Astrocyte (in vitro differentiated cells and primary cell): ENCODE results near the gene SIN3B. TPM values are rescaled to one million over a fixed set of nuclear protein-coding genes. Genes with fewer than 3 reads are reported as not detected.

Experiments
- DNase-seq: peaks from one replicate; pipeline ENCODE4 v3.0.0-alpha.2; 2010; ENCODE audit warnings: low read depth
- FAIRE-seq: peaks from 2 replicates; lab custom pipeline; 2011; peaks lifted over from hg19 to GRCh38; lab: Jason Lieb, UNC
- H2AFZ ChIP-seq: 2 replicates; pipeline ENCODE4 v1.6.0; 2012; ENCODE audit warnings: low read depth, low read length, inconsistent platforms
- H3K27ac ChIP-seq: 2 replicates; pipeline ENCODE4 v1.5.1; 2011; ENCODE audit warnings: low read depth, low read length, inconsistent platforms
- H3K27me3 ChIP-seq: 2 replicates; pipeline ENCODE4 v1.6.0; 2011; ENCODE audit warnings: low read length, inconsistent platforms; ENCODE audit not compliant: insufficient read depth
- H3K36me3 ChIP-seq: 2 replicates; pipeline ENCODE4 v1.5.1; 2011; ENCODE audit warnings: low read length, inconsistent platforms; ENCODE audit not compliant: insufficient read depth
- H3K4me1 ChIP-seq: 2 replicates; pipeline ENCODE4 v1.5.1; 2011; ENCODE audit warnings: low read length, inconsistent platforms; ENCODE audit not compliant: insufficient read depth
- H3K4me2 ChIP-seq: 2 replicates; pipeline ENCODE4 v1.6.0; 2012; ENCODE audit warnings: low read length, inconsistent platforms
- H3K4me3 ChIP-seq: 2 replicates; pipeline ENCODE4 v1.5.1; 2011; ENCODE audit warnings: low read depth, mild to moderate bottlenecking, low read length, inconsistent platforms; ENCODE audit not compliant: insufficient read depth
- H3K79me2 ChIP-seq: 2 replicates; pipeline ENCODE4 v1.6.0; 2012; ENCODE audit warnings: mild to moderate bottlenecking, low read length, inconsistent platforms; ENCODE audit not compliant: insufficient read depth
- H3K9ac ChIP-seq: 2 replicates; pipeline ENCODE4 v1.6.0; 2012; ENCODE audit warnings: mild to moderate bottlenecking, low read length, inconsistent platforms
- H3K9me3 ChIP-seq: 2 replicates; pipeline ENCODE4 v1.5.1; 2012; ENCODE audit warnings: low read depth, mild to moderate bottlenecking, low read length, inconsistent platforms; ENCODE audit not compliant: insufficient read depth
- H4K20me1 ChIP-seq: 2 replicates; pipeline ENCODE4 v1.6.0; 2012; ENCODE audit warnings: low read length, inconsistent platforms; ENCODE audit not compliant: insufficient read depth
- H3K27ac Mint-ChIP-seq: one replicate; pipeline ENCODE4 v1.8.0; 2021; ENCODE audit warnings: mild to moderate bottlenecking, mixed read lengths; ENCODE audit not compliant: unreplicated experiment
- H3K27me3 Mint-ChIP-seq: one replicate; pipeline ENCODE4 v1.8.0; 2021; ENCODE audit warnings: low read depth, mixed read lengths; ENCODE audit not compliant: unreplicated experiment
- H3K36me3 Mint-ChIP-seq: one replicate; pipeline ENCODE4 v1.8.0; 2021; ENCODE audit warnings: low read depth, mixed read lengths; ENCODE audit not compliant: unreplicated experiment
- H3K4me1 Mint-ChIP-seq: one replicate; pipeline ENCODE4 v1.8.0; 2021; ENCODE audit warnings: low read depth, mixed read lengths; ENCODE audit not compliant: unreplicated experiment
- H3K4me3 Mint-ChIP-seq: one replicate; pipeline ENCODE4 v1.8.0; 2021; ENCODE audit warnings: mild to moderate bottlenecking, moderate library complexity, mixed read lengths; ENCODE audit not compliant: unreplicated experiment
- H3K9me3 Mint-ChIP-seq: one replicate; pipeline ENCODE4 v1.8.0; 2021; ENCODE audit warnings: mild to moderate bottlenecking, mixed read lengths; ENCODE audit not compliant: unreplicated experiment
- CTCF ChIP-seq: IDR thresholded peaks from 2 replicates; pipeline ENCODE4 v1.5.1; 2011; ENCODE audit warnings: low read depth, mild to moderate bottlenecking, inconsistent platforms, low read length, moderate library complexity; ENCODE audit not compliant: insufficient read depth
- EZH2 ChIP-seq: IDR thresholded peaks from 2 replicates; pipeline ENCODE4 v1.6.1; 2012; ENCODE audit warnings: mild to moderate bottlenecking, low read length, inconsistent platforms; ENCODE audit not compliant: insufficient read depth
- total RNA-seq: library from RNA; stranded (reverse); gene quantifications from 2 replicates; pipeline ENCODE4 v1.2.1, GENCODE V29; 2021

Gene SIN3B
- total RNA-seq, 1 donor from 2014 or later, result 86.1 TPM

- no peak overlapping the region for H3K27ac ChIP-seq
- no peaks in the 10 kb centered on the region for H3K79me2 ChIP-seq
- H2AFZ ChIP-seq, result peak overlapping the region; percentile 77
- H4K20me1 ChIP-seq, result no peaks in the 10 kb centered on the region
- no peak for DNase-seq
- Mint-ChIP-seq H3K4me3 (no peak overlapping the region), H3K4me1 (no peaks in the 10 kb centered on the region), H3K27ac (no peak overlapping the region), H3K27me3 (peaks cover 27% of the 10 kb centered on the region), H3K9me3 (no peaks in the 10 kb centered on the region), H3K36me3 (no peaks in the 10 kb centered on the region)
- no peak overlapping the region for H3K4me3 ChIP-seq
- no peak for FAIRE-seq
- no peak overlapping the region for H3K4me2 ChIP-seq
- TF ChIP-seq EZH2 (no peak), CTCF (no peak)
- peaks cover 5% of the 10 kb centered on the region for H3K27me3 ChIP-seq
- no peak overlapping the region for H3K9ac ChIP-seq
- no peaks in the 10 kb centered on the region for H3K9me3 ChIP-seq
- peaks cover 2% of the 10 kb centered on the region for H3K4me1 ChIP-seq
- H3K36me3 ChIP-seq, result no peaks in the 10 kb centered on the region
Observed at GRCh38 chr19:16895467-16896145, 66.4 kb downstream of the SIN3B start.

GRCh38 chr19:16896146-16897028 is 67.2 kb downstream of the SIN3B start:
- Histone ChIP-seq H4K20me1 (no peaks in the 10 kb centered on the region), H3K79me2 (no peaks in the 10 kb centered on the region), H3K4me1 (peaks cover 2% of the 10 kb centered on the region), H3K4me2 (peak overlapping the region; percentile 88), H3K9me3 (no peaks in the 10 kb centered on the region), H2AFZ (peak overlapping the region; percentile 77), H3K27ac (no peak overlapping the region), H3K9ac (peak overlapping the region; percentile 54), H3K4me3 (peak overlapping the region; percentile 57), H3K27me3 (peaks cover 5% of the 10 kb centered on the region), H3K36me3 (no peaks in the 10 kb centered on the region)
- H3K4me3 Mint-ChIP-seq, result peak overlapping the region; percentile 75
- no peak for FAIRE-seq
- no peak overlapping the region for H3K27ac Mint-ChIP-seq
- peaks cover 24% of the 10 kb centered on the region for H3K27me3 Mint-ChIP-seq
- H3K36me3 Mint-ChIP-seq, result no peaks in the 10 kb centered on the region
- TF ChIP-seq EZH2, result no peak
- TF ChIP-seq CTCF, result no peak
- no peaks in the 10 kb centered on the region for H3K4me1 Mint-ChIP-seq
- no peaks in the 10 kb centered on the region for H3K9me3 Mint-ChIP-seq
- no peak for DNase-seq
